GM12878 (cell line): ENCODE data around the gene CCNL2. TPM values are rescaled to one million over a fixed set of nuclear protein-coding genes. Genes with fewer than 3 reads are reported as not detected.
"Not testable (repeated sequence)": the region's sequence is repeated elsewhere in the genome, so short reads cannot be mapped to it uniquely, and the experiment has no call there.

Experiments
- ATAC-seq: fragments of 200-7000 bp; cut with Tn5 transposase; 3 replicates; pipeline ENCODE4 v1.9.1; 2020; ENCODE audit warnings: mild to moderate bottlenecking, moderate library complexity
- BruUV-seq: library from RNA; stranded (reverse); fragments of 400-500 nt; replicated peaks from 2 replicates; lab custom pipeline; 2021; lab: Mats Ljungman, UMichigan
- CTCF ChIA-PET: fragments of 300-600 bp; sonication (Branson Sonifier 250); formaldehyde crosslinking; extraction: SDS; loops from one replicate; lab custom pipeline; 2021; ENCODE audit warnings: inconsistent platforms; lab: Yijun Ruan, JAX
- POLR2A ChIA-PET: fragments of 350-600 bp; formaldehyde crosslinking; extraction: SDS; loops from one replicate; lab custom pipeline; 2021; ENCODE audit warnings: inconsistent platforms; lab: Charles Lee
- RAD21 ChIA-PET: fragments of 300-600 bp; sonication (Branson Sonifier 250); formaldehyde crosslinking; loops from one replicate; lab custom pipeline; 2023; ENCODE audit warnings: antibody characterized with exemption; ENCODE audit not compliant: unreplicated experiment; lab: Charles Lee
- SMC1A ChIA-PET: fragments of 300-600 bp; sonication (Branson Sonifier 250); formaldehyde crosslinking; loops from one replicate; lab custom pipeline; 2023; ENCODE audit not compliant: unreplicated experiment, uncharacterized antibody; lab: Charles Lee
- DNase-seq: peaks from one replicate; pipeline ENCODE4 v3.0.0-alpha.2; 2011; ENCODE audit warnings: low read depth, low spot score
- FAIRE-seq: peaks from 3 replicates; lab custom pipeline; 2011; peaks lifted over from hg19 to GRCh38; lab: Jason Lieb, UNC
- H2AFZ ChIP-seq: 2 replicates; pipeline ENCODE4 v1.6.0; 2011; ENCODE audit warnings: low read depth, low read length, control low read depth; ENCODE audit not compliant: control insufficient read depth
- H3K27ac ChIP-seq: 2 replicates; pipeline ENCODE4 v1.5.1; 2011; ENCODE audit warnings: control low read depth; ENCODE audit not compliant: control insufficient read depth, insufficient read depth
- H3K27me3 ChIP-seq, 2 experiments: replicated peaks in 1 of 2; 2 replicates each; pipeline versions ENCODE4 v1.6.0 to v1.6.1; 2011; ENCODE audit warnings: low read length in 1 of 2; ENCODE audit not compliant: control insufficient read depth in 2 of 2, insufficient read depth in 2 of 2
- H3K36me3 ChIP-seq, 2 experiments: 2 replicates each; pipeline ENCODE4 v1.5.1; 2011; ENCODE audit warnings: low read length in 1 of 2; ENCODE audit not compliant: control insufficient read depth in 2 of 2, insufficient read depth in 2 of 2
- H3K4me1 ChIP-seq: 2 replicates; pipeline ENCODE4 v1.6.1; 2011; ENCODE audit warnings: mild to moderate bottlenecking, low read length, moderate library complexity, mixed read lengths; ENCODE audit not compliant: control insufficient read depth, insufficient read depth
- H3K4me2 ChIP-seq: 2 replicates; pipeline ENCODE4 v1.6.0; 2011; ENCODE audit warnings: control low read depth; ENCODE audit not compliant: control insufficient read depth, insufficient read depth
- H3K4me3 ChIP-seq: fragments of 200-600 bp; sonication (generic); 2 replicates; pipeline ENCODE4 v1.5.1; 2016
- H3K79me2 ChIP-seq: 2 replicates; pipeline ENCODE4 v1.6.0; 2011; ENCODE audit warnings: low read length; ENCODE audit not compliant: control insufficient read depth, insufficient read depth
- H3K9ac ChIP-seq: 2 replicates; pipeline ENCODE4 v1.8.0; 2011; ENCODE audit warnings: low read length, control low read depth, mixed read lengths; ENCODE audit not compliant: control insufficient read depth, insufficient read depth
- H3K9me3 ChIP-seq: replicated peaks from 3 replicates; pipeline ENCODE4 v1.5.1; 2011; ENCODE audit warnings: mild to moderate bottlenecking, low read length; ENCODE audit not compliant: control insufficient read depth, insufficient read depth
- H4K20me1 ChIP-seq: 2 replicates; pipeline ENCODE4 v1.6.0; 2011; ENCODE audit not compliant: control insufficient read depth, insufficient read depth
- ASH2L ChIP-seq: fragments of 300-600, 200-600 bp; sonication (generic); IDR thresholded peaks from 2 replicates; pipeline ENCODE4 v1.6.1; 2017; ENCODE audit warnings: low read depth, mild to moderate bottlenecking, borderline replicate concordance
- EZH2 ChIP-seq: IDR thresholded peaks from 2 replicates; pipeline ENCODE4 v1.6.1; 2012; ENCODE audit warnings: low read depth, mild to moderate bottlenecking, control low read depth, inconsistent platforms, low read length, borderline replicate concordance; ENCODE audit not compliant: control insufficient read depth
- HDGF ChIP-seq: fragments of 450-650 bp; IDR thresholded peaks from 2 replicates; pipeline ENCODE4 v1.6.1; 2016; ENCODE audit warnings: antibody characterized with exemption
- MTA2 ChIP-seq: fragments of 450-650 bp; IDR thresholded peaks from 2 replicates; pipeline ENCODE4 v1.6.1; 2016; ENCODE audit warnings: low read depth, mild to moderate bottlenecking, moderate library complexity
- MXI1 ChIP-seq: fragments of 150-350 bp; IDR thresholded peaks from 2 replicates; pipeline ENCODE4 v1.6.1; 2011; ENCODE audit warnings: low read depth, mild to moderate bottlenecking, inconsistent platforms, low read length, improper control_type of control experiment
- PAX8 ChIP-seq: fragments of 450-650 bp; IDR thresholded peaks from 2 replicates; pipeline ENCODE4 v1.6.1; 2017; ENCODE audit warnings: mild to moderate bottlenecking, moderate library complexity
- POLR2AphosphoS5 ChIP-seq: IDR thresholded peaks from 2 replicates; pipeline ENCODE4 v1.6.1; 2011; ENCODE audit warnings: mild to moderate bottlenecking, low read length, inconsistent platforms
- RAD21 ChIP-seq: IDR thresholded peaks from 2 replicates; pipeline ENCODE4 v1.6.1; 2011; ENCODE audit warnings: mild to moderate bottlenecking, low read depth, low read length, moderate library complexity; ENCODE audit not compliant: insufficient read depth
- SREBF1 ChIP-seq: IDR thresholded peaks from 2 replicates; pipeline ENCODE4 v1.6.1; 2012; ENCODE audit warnings: mild to moderate bottlenecking, low read length
- SUZ12 ChIP-seq: fragments of 200-600 bp; sonication (generic); IDR thresholded peaks from one replicate; pipeline ENCODE4 v1.6.1; 2018; ENCODE audit warnings: antibody characterized with exemption, mild to moderate bottlenecking; ENCODE audit not compliant: unreplicated experiment
- ZNF384 ChIP-seq: IDR thresholded peaks from 2 replicates; pipeline ENCODE4 v1.6.1; 2012; ENCODE audit warnings: low read depth, mild to moderate bottlenecking, low read length, improper control_type of control experiment, borderline replicate concordance
- WGBS: methylation state at CpG from one replicate; pipeline ENCODE4 v1.1.6; 2016; ENCODE audit warnings: low lambda C conversion rate; ENCODE audit not compliant: insufficient replicate concordance, insufficient coverage; ENCODE audit errors: missing lambda C conversion rate; 5-methylcytosine and 5-hydroxymethylcytosine counted together
- in situ Hi-C: fragments of 300-500 bp; cut with MboI; formaldehyde crosslinking; loops from 9 replicates; pipeline ENCODE4 v1.14.3; 2018; ENCODE audit warnings: mixed read lengths
- intact Hi-C: fragments of 100-400 bp; cut with micrococcal nuclease; formaldehyde crosslinking; loops from one replicate; pipeline ENCODE4 v1.14.2; 2022; ENCODE audit not compliant: unreplicated experiment
- polyA plus RNA-seq, 11 experiments: library from polyadenylated mRNA; depleted of rRNA in 4 of 11; unstranded in 6 of 11; stranded (reverse) in 5 of 11; fragments of >200 nt; fragmentation: Nextera tagmentation in 4 of 11; fragmentation: Illumina TruSeq in 1 of 11; extraction: Ambion mirVana in 4 of 11; extraction: Trizol in 1 of 11; gene quantifications; 1 replicate in 1 of 11; 2 replicates in 10 of 11; pipeline versions ENCODE4 v1.2.1 to v1.2.3, GENCODE V29; 2011 to 2016; ENCODE audit warnings: inconsistent platforms in 2 of 11, missing spikeins in 2 of 11, low read depth in 1 of 11
- total RNA-seq, 4 experiments: library from RNA; depleted of rRNA in 3 of 4; stranded (reverse); fragments of >200 nt in 3 of 4; fragmentation: Illumina TruSeq in 1 of 4; extraction: Trizol in 1 of 4; gene quantifications; 2 replicates each; pipeline versions ENCODE4 v1.2.1 to v1.2.3, GENCODE V29; 2013 to 2021
- TF ChIP-seq, protein P1 (sequence below): IDR thresholded peaks from 2 replicates; pipeline ENCODE4 v1.6.1; 2011; ENCODE audit warnings: borderline replicate concordance, low read depth, mild to moderate bottlenecking, moderate library complexity, low read length; ENCODE audit not compliant: insufficient read depth, poor library complexity, severe bottlenecking

The CCNL2 gene
- total and polyA plus RNA-seq, 10 of the 15 experiments (the other 5 are each of a cell fraction or from before 2014, with no cell fraction given): 2.1 to 143 (median 101) TPM

DNA sequence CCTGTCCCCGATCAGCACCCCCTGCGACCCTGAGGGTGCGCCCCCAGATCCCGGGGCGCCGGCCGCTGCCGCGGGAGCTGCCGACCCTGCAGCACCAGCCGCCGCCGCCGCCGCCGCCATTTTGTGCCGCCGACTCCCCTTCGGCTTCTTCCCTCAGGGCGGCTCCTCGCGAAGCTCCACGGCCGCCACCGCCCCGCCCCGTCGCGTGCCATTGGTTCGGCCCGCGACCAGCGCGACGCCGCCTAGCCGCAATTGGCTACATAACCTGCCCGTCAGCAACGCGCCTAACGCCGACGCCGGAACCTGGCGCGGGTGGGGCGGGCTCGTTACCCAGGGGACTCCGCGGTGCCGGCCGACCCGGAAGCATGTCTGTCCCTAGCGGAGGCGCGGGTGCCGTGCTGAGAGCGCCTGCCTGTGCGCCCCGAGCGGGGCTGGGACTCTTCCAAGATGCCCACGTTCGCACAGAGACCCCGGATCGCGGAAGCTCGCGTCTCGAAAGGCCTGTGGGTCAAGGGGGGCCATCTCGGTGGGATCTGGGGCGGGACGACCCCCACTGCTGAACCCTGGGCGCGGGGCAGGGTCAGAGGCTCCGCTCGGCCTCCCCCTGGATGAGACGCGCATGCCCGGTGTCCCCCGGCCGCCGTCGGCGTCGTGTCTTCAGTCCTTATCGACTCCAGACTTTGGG is at the start of gene CCNL2 (continued):
- TF ChIP-seq HDGF (no peak), POLR2AphosphoS5 (peak; percentile 85)

DNA sequence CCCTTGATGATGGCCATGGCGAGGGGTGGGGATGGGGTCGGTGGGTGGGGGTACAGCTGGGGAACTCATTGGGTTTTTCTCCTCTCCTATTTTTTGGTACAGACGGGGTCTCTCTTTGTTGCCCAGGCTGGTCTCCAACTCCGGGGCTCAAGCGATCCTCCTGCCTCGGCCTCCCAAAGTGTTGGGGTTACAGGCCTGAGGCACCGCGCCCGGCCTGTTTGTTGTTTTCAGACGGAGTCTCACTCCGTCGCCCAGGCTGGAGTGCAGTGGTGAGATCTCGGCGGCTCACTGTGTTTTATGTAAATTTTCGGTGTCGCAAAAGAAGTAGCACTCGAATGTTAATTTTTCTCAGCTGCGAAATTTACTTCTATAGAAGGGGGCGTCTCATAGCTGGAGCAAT is 47.5 kb upstream of the CCNL2 start:
- H3K9me3 ChIP-seq, POLR2A ChIA-PET, ATAC-seq, H4K20me1 ChIP-seq, H3K4me3 ChIP-seq, SMC1A ChIA-PET, H3K79me2 ChIP-seq, intact Hi-C loops, H3K9ac ChIP-seq, H3K27me3 ChIP-seq, FAIRE-seq, DNase-seq, H3K36me3 ChIP-seq, H2AFZ ChIP-seq, in situ Hi-C loops, H3K4me1 ChIP-seq, H3K27ac ChIP-seq, H3K4me2 ChIP-seq, BruUV-seq, RAD21 ChIA-PET: not testable (repeated sequence)
- WGBS: 66% methylated on average over 15 of the region's 19 CpGs
- CTCF ChIA-PET: interaction anchor here (0.7 kb wide), 1 partner anchor 98 kb away, joined by 4 read pairs; no protein-coding TSS in a partner anchor

DNA sequence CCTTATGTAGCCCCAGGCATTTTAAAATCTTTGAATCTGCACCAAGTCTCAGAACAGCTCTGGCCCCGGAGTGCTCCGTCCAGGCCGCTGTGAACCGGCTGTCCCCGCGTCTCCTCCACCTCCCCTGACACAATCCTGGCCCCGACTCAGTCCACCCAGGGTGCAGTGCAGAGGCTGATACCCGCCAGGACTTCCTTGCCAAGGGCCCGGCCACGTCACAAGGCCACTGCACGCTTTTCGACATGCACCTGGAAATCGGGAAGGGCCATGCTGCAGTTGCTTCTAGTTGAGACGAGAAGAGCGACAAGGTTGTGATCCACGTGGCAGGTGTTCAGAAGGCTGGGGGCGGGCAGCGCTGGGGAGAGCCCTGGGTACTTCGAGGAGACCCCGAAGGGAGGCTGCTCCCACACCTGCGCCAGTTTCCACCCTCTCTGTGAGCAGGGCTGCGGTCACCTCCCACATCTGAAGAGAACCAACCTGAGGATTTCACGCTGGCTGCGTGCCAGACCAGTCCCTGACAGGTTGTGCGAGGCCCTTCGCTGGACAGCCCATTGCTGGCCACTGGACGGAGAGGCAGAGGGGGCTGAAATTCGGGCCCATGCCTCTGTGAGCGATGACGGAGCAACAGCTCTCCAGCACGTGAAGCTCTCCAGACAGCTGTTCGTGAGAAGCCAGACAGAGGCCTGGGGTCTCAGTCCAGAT is 43.1 kb upstream of the CCNL2 start:
- no peaks in the 10 kb centered on the region for H3K36me3 ChIP-seq
- BruUV-seq: no TSS peak
- FAIRE-seq (no peak), ATAC-seq (no peak), DNase-seq (no peak)
- H3K4me3 ChIP-seq: no peak overlapping the region
- WGBS: 72% methylated on average over 32 of the region's 32 CpGs
- H3K4me1 ChIP-seq: peaks cover 9% of the 10 kb centered on the region
- intact Hi-C loops (no loop called here), in situ Hi-C loops (no loop called here)
- no peak overlapping the region for H2AFZ ChIP-seq
- no peaks in the 10 kb centered on the region for H3K27me3 ChIP-seq
- ChIA-PET CTCF (interaction anchor here (0.5 to 2.7 kb wide), 12 partner anchors 7 to 71 kb away, joined by 3 to 17 read pairs (median 4); partner anchors contain the start of genes ATAD3C, CCNL2 and MRPL20), SMC1A (interaction anchor here (0.7 to 1.0 kb wide), 2 partner anchors 20 to 42 kb away, joined by 3 read pairs; no protein-coding TSS in a partner anchor), POLR2A (interaction anchor here (1.8 kb wide), 1 partner anchor 43 kb away, joined by 4 read pairs; the partner anchor contains the start of gene CCNL2), RAD21 (interaction anchor here (1.0 to 1.5 kb wide), 4 partner anchors 27 to 62 kb away, joined by 3 to 4 read pairs (median 4); partner anchors contain the start of gene MRPL20)
- H3K9ac ChIP-seq: no peak overlapping the region
- H3K9me3 ChIP-seq: no peaks in the 10 kb centered on the region
- no peaks in the 10 kb centered on the region for H4K20me1 ChIP-seq
- H3K79me2 ChIP-seq: no peaks in the 10 kb centered on the region
- H3K27ac ChIP-seq: no peak overlapping the region
- H3K4me2 ChIP-seq: no peak overlapping the region
- TF ChIP-seq ZNF384: no peak
- TF ChIP-seq EZH2: no peak
- TF ChIP-seq, protein P1, sequence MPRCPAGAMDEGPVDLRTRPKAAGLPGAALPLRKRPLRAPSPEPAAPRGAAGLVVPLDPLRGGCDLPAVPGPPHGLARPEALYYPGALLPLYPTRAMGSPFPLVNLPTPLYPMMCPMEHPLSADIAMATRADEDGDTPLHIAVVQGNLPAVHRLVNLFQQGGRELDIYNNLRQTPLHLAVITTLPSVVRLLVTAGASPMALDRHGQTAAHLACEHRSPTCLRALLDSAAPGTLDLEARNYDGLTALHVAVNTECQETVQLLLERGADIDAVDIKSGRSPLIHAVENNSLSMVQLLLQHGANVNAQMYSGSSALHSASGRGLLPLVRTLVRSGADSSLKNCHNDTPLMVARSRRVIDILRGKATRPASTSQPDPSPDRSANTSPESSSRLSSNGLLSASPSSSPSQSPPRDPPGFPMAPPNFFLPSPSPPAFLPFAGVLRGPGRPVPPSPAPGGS: no peak
- TF ChIP-seq RAD21: no peak
- TF ChIP-seq SREBF1: no peak
- no peak for TF ChIP-seq MTA2
- TF ChIP-seq SUZ12: no peak
- no peak for TF ChIP-seq ASH2L
- TF ChIP-seq PAX8: no peak
- no peak for TF ChIP-seq MXI1
